CD4-positive, alpha-beta T cell (primary cell): ENCODE results near the gene GARIN5A. TPM values are rescaled to one million over a fixed set of nuclear protein-coding genes. Genes with fewer than 3 reads are reported as not detected.
A peak's percentile ranks its signal among the peaks of the same experiment; 100 is the strongest.

Experiments
- ATAC-seq: fragments of 200-7000 bp; cut with Tn5 transposase; one replicate; pipeline ENCODE4 v1.10.0; 2022; ENCODE audit warnings: mild to moderate bottlenecking; ENCODE audit not compliant: poor library complexity
- CTCF ChIA-PET: fragments of 350-600 bp; sonication (Branson Sonifier 250); formaldehyde crosslinking; loops from one replicate; lab custom pipeline; 2021; ENCODE audit warnings: antibody characterized with exemption, inconsistent platforms; lab: Charles Lee
- POLR2A ChIA-PET: fragments of 350-600 bp; sonication (Branson Sonifier 250); formaldehyde crosslinking; loops from one replicate; lab custom pipeline; 2021; ENCODE audit warnings: antibody characterized with exemption, inconsistent platforms; lab: Charles Lee
- DNase-seq, 14 experiments: peaks; one replicate each; pipeline ENCODE4 v3.0.0-alpha.2; 2013 to 2020; ENCODE audit warnings: mixed read lengths in 2 of 14
- H3K27ac ChIP-seq, 2 donors: one replicate each; pipeline versions ENCODE4 v1.5.1 to v1.7.0; 2013; ENCODE audit warnings: low read length in 2 of 2, low read depth in 1 of 2, mild to moderate bottlenecking in 1 of 2
- H3K27me3 ChIP-seq, 2 experiments: 1 replicate in 1 of 2; 2 replicates in 1 of 2; pipeline versions ENCODE4 v1.6.1 to v1.7.0; 2013; ENCODE audit warnings: low read length in 2 of 2, control low read depth in 1 of 2, mild to moderate bottlenecking in 1 of 2, moderate library complexity in 1 of 2; ENCODE audit not compliant: insufficient read depth in 2 of 2, control insufficient read depth in 1 of 2
- H3K36me3 ChIP-seq: one replicate; pipeline ENCODE4 v1.6.1; 2013; ENCODE audit warnings: low read length, control low read depth; ENCODE audit not compliant: insufficient read depth
- H3K4me1 ChIP-seq: one replicate; pipeline ENCODE4 v1.6.1; 2013; ENCODE audit warnings: low read length, control low read depth; ENCODE audit not compliant: insufficient read depth
- H3K4me3 ChIP-seq: one replicate; pipeline ENCODE4 v1.5.1; 2013; ENCODE audit warnings: mild to moderate bottlenecking, low read length, moderate library complexity
- H3K9me3 ChIP-seq, 2 experiments: 1 replicate in 1 of 2; 2 replicates in 1 of 2; pipeline versions ENCODE4 v1.6.1 to v1.7.0; 2013; ENCODE audit warnings: low read length in 2 of 2, mild to moderate bottlenecking in 2 of 2, control low read depth in 1 of 2, moderate library complexity in 1 of 2; ENCODE audit not compliant: control insufficient read depth in 1 of 2, insufficient read depth in 1 of 2
- H3K27ac Mint-ChIP-seq: one replicate; pipeline ENCODE4 v1.8.0; 2020; ENCODE audit warnings: mixed read lengths
- H3K27me3 Mint-ChIP-seq: one replicate; pipeline ENCODE4 v1.8.0; 2021; ENCODE audit warnings: mixed read lengths
- H3K36me3 Mint-ChIP-seq: one replicate; pipeline ENCODE4 v1.8.0; 2021; ENCODE audit warnings: low read depth, mixed read lengths
- H3K4me1 Mint-ChIP-seq: one replicate; pipeline ENCODE4 v1.8.0; 2021; ENCODE audit warnings: low read depth, mixed read lengths
- H3K4me3 Mint-ChIP-seq: one replicate; pipeline ENCODE4 v1.8.0; 2020; ENCODE audit warnings: mild to moderate bottlenecking, mixed read lengths
- H3K9me3 Mint-ChIP-seq: one replicate; pipeline ENCODE4 v1.8.0; 2020; ENCODE audit warnings: mixed read lengths
- intact Hi-C, 2 experiments: fragments of 100-400 bp; cut with DNase I in 1 of 2; cut with micrococcal nuclease in 1 of 2; formaldehyde crosslinking; loops; one replicate each; pipeline versions ENCODE4 v1.15.1 to v1.9.0; 2023 to 2025; cut with DNase I, micrococcal nuclease
- total RNA-seq, 174 experiments: library from RNA in 2 of 174; stranded (reverse) in 2 of 174; gene quantifications; one replicate each; pipeline ENCODE4 v1.2.3 and lab custom pipeline; 2021 to 2026
- TF ChIP-seq, protein P1 (sequence below): fragments of 200-600 bp; IDR thresholded peaks from one replicate; pipeline ENCODE4 v1.8.0; 2022; ENCODE audit warnings: antibody characterized with exemption, mild to moderate bottlenecking

GARIN5A gene
- total RNA-seq, 2 experiments from 2014 or later, result 0.50 TPM; not detected in 1

DNA sequence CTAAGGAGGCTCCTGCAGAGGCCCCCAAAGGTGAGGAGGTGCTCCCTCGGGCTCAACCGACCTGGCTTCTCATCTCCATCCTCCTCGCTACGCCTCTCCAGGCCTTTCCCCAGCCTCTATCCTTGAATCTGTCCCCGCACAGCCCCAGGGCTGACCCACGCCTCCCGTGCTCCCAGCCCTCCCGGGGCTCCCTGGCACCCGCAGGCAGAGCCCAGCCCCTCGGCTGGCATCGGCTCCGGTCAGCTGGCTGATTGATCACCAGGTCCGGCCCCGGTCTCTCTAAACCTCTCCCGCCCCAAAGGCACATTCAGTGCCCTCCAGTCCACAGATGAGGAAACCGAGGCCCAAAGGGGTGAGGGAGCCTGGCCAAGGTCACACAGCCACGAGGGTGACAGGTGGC is 41.4 kb downstream of the GARIN5A start:
- H3K4me1 ChIP-seq, result peaks cover 15% of the 10 kb centered on the region
- intact Hi-C loops, result no loop called here
- peaks cover 0 to 4% of the 10 kb centered on the region in 2 experiments for H3K9me3 ChIP-seq
- no peaks in the 10 kb centered on the region for H3K36me3 Mint-ChIP-seq
- H3K27me3 Mint-ChIP-seq, result peaks cover 22% of the 10 kb centered on the region
- no peak overlapping the region for H3K27ac Mint-ChIP-seq
- DNase-seq, result peak in 1 of 14 experiments; percentile 11
- ATAC-seq, result no peak
- ChIA-PET POLR2A (no interaction called here), CTCF (no interaction called here)
- H3K27ac ChIP-seq, result no peak overlapping the region
- H3K9me3 Mint-ChIP-seq, result no peaks in the 10 kb centered on the region
- TF ChIP-seq, protein P1, sequence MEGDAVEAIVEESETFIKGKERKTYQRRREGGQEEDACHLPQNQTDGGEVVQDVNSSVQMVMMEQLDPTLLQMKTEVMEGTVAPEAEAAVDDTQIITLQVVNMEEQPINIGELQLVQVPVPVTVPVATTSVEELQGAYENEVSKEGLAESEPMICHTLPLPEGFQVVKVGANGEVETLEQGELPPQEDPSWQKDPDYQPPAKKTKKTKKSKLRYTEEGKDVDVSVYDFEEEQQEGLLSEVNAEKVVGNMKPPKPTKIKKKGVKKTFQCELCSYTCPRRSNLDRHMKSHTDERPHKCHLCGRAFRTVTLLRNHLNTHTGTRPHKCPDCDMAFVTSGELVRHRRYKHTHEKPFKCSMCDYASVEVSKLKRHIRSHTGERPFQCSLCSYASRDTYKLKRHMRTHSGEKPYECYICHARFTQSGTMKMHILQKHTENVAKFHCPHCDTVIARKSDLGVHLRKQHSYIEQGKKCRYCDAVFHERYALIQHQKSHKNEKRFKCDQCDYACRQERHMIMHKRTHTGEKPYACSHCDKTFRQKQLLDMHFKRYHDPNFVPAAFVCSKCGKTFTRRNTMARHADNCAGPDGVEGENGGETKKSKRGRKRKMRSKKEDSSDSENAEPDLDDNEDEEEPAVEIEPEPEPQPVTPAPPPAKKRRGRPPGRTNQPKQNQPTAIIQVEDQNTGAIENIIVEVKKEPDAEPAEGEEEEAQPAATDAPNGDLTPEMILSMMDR, result no peak
- H3K4me3 ChIP-seq, result no peak overlapping the region
- peak overlapping the region; percentile 34 for H3K4me3 Mint-ChIP-seq
- peaks cover 13% of the 10 kb centered on the region for H3K4me1 Mint-ChIP-seq
- peaks cover 6 to 9% of the 10 kb centered on the region in 2 experiments for H3K27me3 ChIP-seq
- H3K36me3 ChIP-seq, result no peaks in the 10 kb centered on the region

DNA sequence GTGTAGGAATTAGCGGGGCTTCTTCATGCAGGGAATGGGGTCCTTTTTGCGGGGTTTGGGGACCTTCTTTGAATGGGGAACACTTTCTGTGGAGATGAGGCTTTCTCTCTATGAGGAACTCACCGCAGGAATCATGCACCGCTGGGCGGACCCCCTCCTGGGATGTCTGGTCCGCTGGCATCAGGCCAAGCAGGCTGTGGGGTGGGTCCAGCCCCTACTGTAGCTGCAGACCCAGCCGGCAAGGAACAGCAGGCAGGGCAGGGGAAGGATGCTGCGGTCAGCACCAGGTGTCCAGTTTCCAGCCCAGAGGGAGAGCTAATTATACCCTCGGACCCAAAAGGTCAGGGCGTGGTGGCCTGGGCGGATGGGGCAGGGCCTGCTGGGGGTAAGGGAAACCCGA is 42.1 kb downstream of the GARIN5A start:
- no peaks in the 10 kb centered on the region for H3K36me3 ChIP-seq
- peaks cover 6 to 12% of the 10 kb centered on the region in 2 experiments for H3K27me3 ChIP-seq
- Mint-ChIP-seq H3K9me3 (no peaks in the 10 kb centered on the region), H3K27me3 (peaks cover 22% of the 10 kb centered on the region), H3K4me1 (peaks cover 13% of the 10 kb centered on the region), H3K4me3 (no peak overlapping the region), H3K36me3 (no peaks in the 10 kb centered on the region), H3K27ac (no peak overlapping the region)
- peaks cover 15% of the 10 kb centered on the region for H3K4me1 ChIP-seq
- TF ChIP-seq, protein P1, result no peak
- H3K4me3 ChIP-seq, result no peak overlapping the region
- H3K27ac ChIP-seq, result no peak overlapping the region
- no peak for ATAC-seq
- H3K9me3 ChIP-seq, result peaks cover 0 to 4% of the 10 kb centered on the region in 2 experiments
- intact Hi-C loops, result loop anchor here in 1 of 2 experiments (5.0 kb wide), 2 partner anchors 78 to 368 kb away; partner anchors contain the start of genes ASPDH and JOSD2
- DNase-seq, result peak in 1 of 14 experiments; percentile 9
- CTCF ChIA-PET, result interaction anchor here (0.5 kb wide), 1 partner anchor 174 kb away, joined by 3 read pairs; no protein-coding TSS in a partner anchor
- POLR2A ChIA-PET, result no interaction called here

DNA sequence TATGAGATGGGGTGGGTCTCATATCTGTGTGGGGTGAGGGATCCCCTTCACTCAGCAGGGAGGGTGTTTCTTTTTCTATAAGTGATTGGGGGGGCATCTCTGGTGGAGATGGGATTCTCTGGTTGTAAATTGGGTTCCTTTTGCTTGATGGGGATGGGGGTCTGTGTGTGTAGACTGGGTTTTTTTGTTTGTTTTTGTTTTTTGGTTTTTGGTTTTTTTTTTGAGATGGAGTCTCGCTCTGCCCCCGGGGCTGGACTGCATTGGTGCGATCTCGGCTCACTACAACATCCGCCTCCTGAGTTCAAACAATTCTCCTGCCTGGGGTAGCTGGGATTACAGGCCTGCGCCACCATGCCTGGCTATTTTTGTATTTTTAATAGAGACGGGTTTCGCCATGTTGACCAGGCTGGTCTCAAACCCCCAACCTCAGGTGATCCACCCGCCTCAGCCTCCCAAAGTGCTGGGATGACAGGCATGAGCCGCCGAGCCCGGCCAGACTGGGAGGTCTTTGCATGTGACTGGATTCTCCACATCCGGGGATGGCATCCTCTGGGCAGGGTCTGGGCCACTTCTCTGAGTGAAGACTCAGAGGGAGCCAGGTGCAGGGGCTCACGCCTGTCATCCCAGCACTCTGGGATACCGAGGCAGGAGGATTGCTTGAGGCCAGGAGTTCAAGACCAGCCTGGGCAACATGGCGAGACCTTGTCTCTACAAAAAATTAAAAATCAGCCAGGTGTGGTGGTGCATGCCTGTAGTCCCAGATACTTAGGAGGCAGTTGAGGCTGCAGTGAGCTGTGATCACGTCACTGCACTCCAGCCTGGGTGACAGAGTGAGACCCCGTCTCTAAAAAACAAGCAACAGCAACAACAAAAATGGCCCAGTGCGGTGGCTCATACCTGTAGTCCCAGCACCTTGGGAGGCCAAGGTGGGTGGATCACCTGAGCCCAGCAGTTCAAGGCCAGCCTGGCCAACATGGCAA is 43.2 kb downstream of the GARIN5A start:
- H3K36me3 ChIP-seq, result no peaks in the 10 kb centered on the region
- peaks cover 17% of the 10 kb centered on the region for H3K4me1 ChIP-seq
- H3K27me3 ChIP-seq, result peaks cover 6 to 16% of the 10 kb centered on the region in 2 experiments
- peak overlapping the region; percentile 24 for H3K27ac Mint-ChIP-seq
- no peak overlapping the region for H3K4me3 ChIP-seq
- CTCF ChIA-PET, result interaction anchor here (0.5 kb wide), 1 partner anchor 175 kb away, joined by 3 read pairs; no protein-coding TSS in a partner anchor
- DNase-seq, result peak in 1 of 14 experiments; percentile 8
- peaks cover 0 to 4% of the 10 kb centered on the region in 2 experiments for H3K9me3 ChIP-seq
- intact Hi-C loops, result loop anchor here in 1 of 2 experiments (2.0 to 5.0 kb wide), 3 partner anchors 43 to 369 kb away; partner anchors contain the start of genes ASPDH, EMC10, GARIN5A and JOSD2
- no peaks in the 10 kb centered on the region for H3K36me3 Mint-ChIP-seq
- no peaks in the 10 kb centered on the region for H3K9me3 Mint-ChIP-seq
- H3K4me3 Mint-ChIP-seq, result peak overlapping the region; percentile 85
- H3K4me1 Mint-ChIP-seq, result peaks cover 19% of the 10 kb centered on the region
- TF ChIP-seq, protein P1, result no peak
- peaks cover 28% of the 10 kb centered on the region for H3K27me3 Mint-ChIP-seq
- ATAC-seq, result no peak
- POLR2A ChIA-PET, result no interaction called here
- H3K27ac ChIP-seq, result no peak overlapping the region
